Endothelial cell of umbilical vein (primary cell): ENCODE measurements around the gene GOLGA3. TPM values are rescaled to one million over a fixed set of nuclear protein-coding genes. Genes with fewer than 3 reads are reported as not detected.

ENCODE experiments used
- BruUV-seq: library from RNA; stranded (reverse); fragments of 400-500 nt; replicated peaks from 2 replicates; lab custom pipeline; 2021; lab: Mats Ljungman, UMichigan
- CTCF ChIA-PET: fragments of 300-600, 350-600 bp; sonication (Branson Sonifier 250); formaldehyde crosslinking; loops from one replicate; lab custom pipeline; 2021; ENCODE audit warnings: antibody characterized with exemption, inconsistent platforms; lab: Charles Lee
- POLR2A ChIA-PET: fragments of 300-600, 350-600 bp; sonication (Branson Sonifier 250); formaldehyde crosslinking; loops from one replicate; lab custom pipeline; 2021; ENCODE audit warnings: antibody characterized with exemption, inconsistent platforms; lab: Charles Lee
- DNase-seq: peaks from one replicate; pipeline ENCODE4 v3.0.0-alpha.2; 2011; ENCODE audit warnings: low read depth, low spot score
- FAIRE-seq: peaks from 2 replicates; lab custom pipeline; 2011; peaks lifted over from hg19 to GRCh38; lab: Jason Lieb, UNC
- H2AFZ ChIP-seq: 2 replicates; pipeline ENCODE4 v1.6.0; 2012; ENCODE audit warnings: low read depth, low read length, control low read depth, inconsistent platforms
- H3K27ac ChIP-seq: 2 replicates; pipeline ENCODE4 v1.5.1; 2011; ENCODE audit warnings: low read depth, mild to moderate bottlenecking, control low read depth, low read length, moderate library complexity; ENCODE audit not compliant: insufficient read depth
- H3K27me3 ChIP-seq, 2 experiments: 2 replicates each; pipeline versions ENCODE4 v1.6.0 to v1.6.1; 2011; ENCODE audit warnings: low read length in 2 of 2, mixed read lengths in 1 of 2; ENCODE audit not compliant: control insufficient read depth in 2 of 2, insufficient read depth in 2 of 2
- H3K36me3 ChIP-seq, 2 experiments: 2 replicates in 1 of 2; 3 replicates in 1 of 2; pipeline ENCODE4 v1.5.1; 2011; ENCODE audit warnings: low read length in 2 of 2, mild to moderate bottlenecking in 1 of 2, moderate library complexity in 1 of 2; ENCODE audit not compliant: control insufficient read depth in 2 of 2, insufficient read depth in 2 of 2; ENCODE audit errors: extremely low read depth in 1 of 2
- H3K4me1 ChIP-seq: 3 replicates; pipeline ENCODE4 v1.5.1; 2011; ENCODE audit warnings: mild to moderate bottlenecking, low read length; ENCODE audit not compliant: control insufficient read depth, insufficient read depth; ENCODE audit errors: extremely low read depth
- H3K4me2 ChIP-seq: 2 replicates; pipeline ENCODE4 v1.6.1; 2011; ENCODE audit warnings: low read length, control low read depth, mixed read lengths; ENCODE audit not compliant: insufficient read depth
- H3K4me3 ChIP-seq, 3 experiments: fragments of 200-600 bp in 1 of 3; sonication (generic), shearing (Covaris generic) in 1 of 3; replicated peaks in 1 of 3; 2 replicates each; pipeline ENCODE4 v1.5.1; 2011 to 2016; ENCODE audit warnings: control low read depth in 3 of 3, low read length in 3 of 3, mild to moderate bottlenecking in 2 of 3, inconsistent platforms in 1 of 3, low read depth in 1 of 3, moderate library complexity in 1 of 3; ENCODE audit not compliant: insufficient read depth in 1 of 3
- H3K79me2 ChIP-seq: 2 replicates; pipeline ENCODE4 v1.6.0; 2012; ENCODE audit warnings: low read length, inconsistent platforms; ENCODE audit not compliant: control insufficient read depth, insufficient read depth
- H3K9ac ChIP-seq: replicated peaks from 2 replicates; pipeline ENCODE3; 2011; ENCODE audit warnings: low read length, control low read depth; ENCODE audit not compliant: insufficient read depth; ENCODE audit errors: extremely low read depth
- H3K9me1 ChIP-seq: replicated peaks from 3 replicates; pipeline ENCODE4 v1.6.0; 2011; ENCODE audit warnings: mild to moderate bottlenecking, low read length; ENCODE audit not compliant: control insufficient read depth, insufficient read depth; ENCODE audit errors: extremely low read depth
- H3K9me3 ChIP-seq: replicated peaks from 2 replicates; pipeline ENCODE4 v1.5.1; 2012; ENCODE audit warnings: low read length, inconsistent platforms; ENCODE audit not compliant: control insufficient read depth, insufficient read depth
- H4K20me1 ChIP-seq: replicated peaks from 2 replicates; pipeline ENCODE3; 2011; ENCODE audit warnings: mild to moderate bottlenecking, low read length; ENCODE audit not compliant: control insufficient read depth, insufficient read depth; ENCODE audit errors: extremely low read depth
- EZH2 ChIP-seq: IDR thresholded peaks from 2 replicates; pipeline ENCODE4 v1.6.1; 2012; ENCODE audit warnings: borderline replicate concordance, low read depth, mild to moderate bottlenecking, moderate library complexity, low read length, inconsistent platforms; ENCODE audit not compliant: severe bottlenecking
- FOS ChIP-seq: IDR thresholded peaks from 2 replicates; pipeline ENCODE4 v1.6.1; 2011; ENCODE audit warnings: mild to moderate bottlenecking, low read length, moderate library complexity, borderline replicate concordance; ENCODE audit not compliant: insufficient read depth
- GATA2 ChIP-seq: IDR thresholded peaks from 2 replicates; pipeline ENCODE4 v1.7.0; 2011; ENCODE audit warnings: low read depth, mild to moderate bottlenecking, moderate library complexity, mixed read lengths, low read length; ENCODE audit not compliant: insufficient read length, insufficient read depth
- JUN ChIP-seq: IDR thresholded peaks from 2 replicates; pipeline ENCODE4 v1.6.1; 2011; ENCODE audit warnings: borderline replicate concordance, low read depth; ENCODE audit not compliant: insufficient read length, insufficient read depth
- MYC ChIP-seq: IDR thresholded peaks from one replicate; pipeline ENCODE4 v1.6.1; 2011; ENCODE audit warnings: mild to moderate bottlenecking, low read depth, low read length
- POLR2A ChIP-seq: IDR thresholded peaks from 2 replicates; pipeline ENCODE4 v1.6.1; 2012; ENCODE audit warnings: low read depth, mild to moderate bottlenecking, control low read depth, low read length
- POLR2AphosphoS5 ChIP-seq: IDR thresholded peaks from 2 replicates; pipeline ENCODE4 v1.6.1; 2012; ENCODE audit warnings: low read depth, mild to moderate bottlenecking, control low read depth, low read length, moderate library complexity; ENCODE audit not compliant: insufficient read depth
- dilution Hi-C: fragments of 300-500 bp; cut with MboI; formaldehyde crosslinking; loops from one replicate; pipeline ENCODE4 v1.15.0; 2019; ENCODE audit warnings: low sequenced_read_pairs; ENCODE audit not compliant: extremely low pct_ligation_motif_present
- intact Hi-C: fragments of 100-400 bp; cut with micrococcal nuclease; formaldehyde crosslinking; loops from one replicate; pipeline ENCODE4 v1.10.0; 2022
- polyA plus RNA-seq, 4 experiments: library from polyadenylated mRNA; depleted of rRNA in 3 of 4; stranded (reverse) in 3 of 4; unstranded in 1 of 4; fragments of >200 nt; gene quantifications; 2 replicates each; pipeline versions ENCODE4 v1.2.1 to v1.2.3, GENCODE V29; 2011 to 2012; ENCODE audit warnings: missing spikeins in 1 of 4
- total RNA-seq: library from RNA; stranded (reverse); gene quantifications from 2 replicates; pipeline ENCODE4 v1.2.3, GENCODE V29; 2021
- TF ChIP-seq, protein P1 (sequence below), 2 donors: IDR thresholded peaks; 1 replicate in 1 of 2; 2 replicates in 1 of 2; pipeline ENCODE4 v1.5.1; 2011; ENCODE audit warnings: low read length in 2 of 2, mild to moderate bottlenecking in 2 of 2, moderate library complexity in 2 of 2, control low read depth in 1 of 2, inconsistent platforms in 1 of 2, low read depth in 1 of 2; ENCODE audit not compliant: insufficient read depth in 1 of 2; ENCODE audit errors: extremely low read depth in 1 of 2
- TF ChIP-seq, protein P2 (sequence below): IDR thresholded peaks from 2 replicates; pipeline ENCODE4 v1.6.1; 2011; ENCODE audit not compliant: insufficient read depth, insufficient read length

Gene GOLGA3
- total and polyA plus RNA-seq, 2 donors (not counting 3 experiments of a cell fraction or from before 2014, with no cell fraction given) = 18.4 to 86.0 TPM

DNA sequence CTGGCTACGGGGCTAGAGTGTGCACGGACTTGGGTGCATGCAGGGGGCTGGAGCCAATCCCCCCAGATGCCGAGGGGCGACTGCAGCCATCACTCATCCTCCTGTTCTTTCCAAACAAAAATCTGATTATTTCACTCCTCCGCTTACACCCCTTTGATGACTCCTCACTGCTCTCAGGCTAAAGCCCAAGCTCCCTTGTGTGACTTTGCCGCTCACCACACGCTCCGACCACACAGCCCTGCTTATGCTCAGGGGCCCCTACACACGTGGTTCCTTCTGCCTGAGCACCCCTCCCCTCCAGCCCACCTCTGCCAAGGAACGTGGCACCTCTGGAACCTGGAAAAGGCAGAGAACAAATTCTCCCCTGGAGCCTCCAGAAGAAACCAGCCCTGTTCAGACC, 45.1 kb upstream of the GOLGA3 start:
- TF ChIP-seq MYC (no peak), JUN (no peak), POLR2AphosphoS5 (no peak), EZH2 (no peak), POLR2A (no peak), FOS (no peak), GATA2 (no peak)
- TF ChIP-seq, protein P1, sequence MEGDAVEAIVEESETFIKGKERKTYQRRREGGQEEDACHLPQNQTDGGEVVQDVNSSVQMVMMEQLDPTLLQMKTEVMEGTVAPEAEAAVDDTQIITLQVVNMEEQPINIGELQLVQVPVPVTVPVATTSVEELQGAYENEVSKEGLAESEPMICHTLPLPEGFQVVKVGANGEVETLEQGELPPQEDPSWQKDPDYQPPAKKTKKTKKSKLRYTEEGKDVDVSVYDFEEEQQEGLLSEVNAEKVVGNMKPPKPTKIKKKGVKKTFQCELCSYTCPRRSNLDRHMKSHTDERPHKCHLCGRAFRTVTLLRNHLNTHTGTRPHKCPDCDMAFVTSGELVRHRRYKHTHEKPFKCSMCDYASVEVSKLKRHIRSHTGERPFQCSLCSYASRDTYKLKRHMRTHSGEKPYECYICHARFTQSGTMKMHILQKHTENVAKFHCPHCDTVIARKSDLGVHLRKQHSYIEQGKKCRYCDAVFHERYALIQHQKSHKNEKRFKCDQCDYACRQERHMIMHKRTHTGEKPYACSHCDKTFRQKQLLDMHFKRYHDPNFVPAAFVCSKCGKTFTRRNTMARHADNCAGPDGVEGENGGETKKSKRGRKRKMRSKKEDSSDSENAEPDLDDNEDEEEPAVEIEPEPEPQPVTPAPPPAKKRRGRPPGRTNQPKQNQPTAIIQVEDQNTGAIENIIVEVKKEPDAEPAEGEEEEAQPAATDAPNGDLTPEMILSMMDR (IDR thresholded peaks at IDR 0.05; ENCODE audit: extremely low read depth in 1 of 2, insufficient read depth in 1 of 2, low read depth in 1 of 2, low read length in 2 of 2) = no peak
- TF ChIP-seq, protein P2, sequence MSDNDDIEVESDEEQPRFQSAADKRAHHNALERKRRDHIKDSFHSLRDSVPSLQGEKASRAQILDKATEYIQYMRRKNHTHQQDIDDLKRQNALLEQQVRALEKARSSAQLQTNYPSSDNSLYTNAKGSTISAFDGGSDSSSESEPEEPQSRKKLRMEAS = no peak
- DNase-seq (no peak), FAIRE-seq (no peak)
- no peak overlapping the region for H3K4me3 ChIP-seq
- dilution Hi-C loops (no loop called here), intact Hi-C loops (no loop called here)
- peaks cover 12 to 42% of the 10 kb centered on the region in 2 experiments for H3K36me3 ChIP-seq
- H3K9me1 ChIP-seq = no peaks in the 10 kb centered on the region
- no peak overlapping the region for H3K4me2 ChIP-seq
- BruUV-seq = no TSS peak
- H3K9me3 ChIP-seq = no peaks in the 10 kb centered on the region
- no peak overlapping the region for H3K9ac ChIP-seq
- H2AFZ ChIP-seq = no peak overlapping the region
- H4K20me1 ChIP-seq = no peaks in the 10 kb centered on the region
- no peak overlapping the region for H3K27ac ChIP-seq
- no peaks in the 10 kb centered on the region for H3K79me2 ChIP-seq
- no peaks in the 10 kb centered on the region for H3K27me3 ChIP-seq
- CTCF ChIA-PET = no interaction called here
- POLR2A ChIA-PET = no interaction called here
- H3K4me1 ChIP-seq = no peaks in the 10 kb centered on the region
